Fibroblast of skin of left quadriceps (primary cell): ENCODE results near the gene DYNLL2.
"Not testable (repeated sequence)": the region's sequence is repeated elsewhere in the genome, so short reads cannot be mapped to it uniquely, and the experiment has no call there.

Experiments
- DNase-seq, 2 experiments: peaks; one replicate each; pipeline ENCODE4 v3.0.0-alpha.2; 2013; ENCODE audit warnings: low read depth in 2 of 2

Gene DYNLL2

GRCh38 chr17:58082870-58083490, at the start of gene DYNLL2:
Gene DYNLL2 (plus strand): TSS chr17:58083419. CDS start chr17:58087091, 3,672 bp downstream.
- peak; percentile 92 to 93 for DNase-seq

GRCh38 chr17:58039975-58040374, 43.2 kb upstream of the DYNLL2 start:
- DNase-seq: no peak

GRCh38 chr17:58040386-58040785, 42.8 kb upstream of the DYNLL2 start:
- DNase-seq: no peak

- DNase-seq: no peak
Measured at GRCh38 chr17:58041161-58041560, 42.1 kb upstream of the DYNLL2 start.

- no peak for DNase-seq
Measured at GRCh38 chr17:58043221-58044181, 39.7 kb upstream of the DYNLL2 start.

GRCh38 chr17:58044256-58044655, 39.0 kb upstream of the DYNLL2 start:
- not testable (repeated sequence) for DNase-seq

GRCh38 chr17:58046239-58047094, 36.8 kb upstream of the DYNLL2 start:
- peak in 1 of 2 experiments; percentile 1 for DNase-seq

GRCh38 chr17:58047376-58048150, 35.7 kb upstream of the DYNLL2 start:
- peak in 1 of 2 experiments; percentile 1 for DNase-seq

- DNase-seq: no peak
Measured at GRCh38 chr17:58049533-58049932, 33.7 kb upstream of the DYNLL2 start.

GRCh38 chr17:58050966-58051365, 32.3 kb upstream of the DYNLL2 start:
- no peak for DNase-seq

- no peak for DNase-seq
Measured at GRCh38 chr17:58051468-58051867, 31.8 kb upstream of the DYNLL2 start.

- no peak for DNase-seq
Measured at GRCh38 chr17:58052407-58052806, 30.8 kb upstream of the DYNLL2 start.

GRCh38 chr17:58052945-58053715, 30.1 kb upstream of the DYNLL2 start:
- DNase-seq: no peak

GRCh38 chr17:58054641-58055040, 28.6 kb upstream of the DYNLL2 start:
- no peak for DNase-seq

- DNase-seq: no peak
Measured at GRCh38 chr17:58056476-58056875, 26.7 kb upstream of the DYNLL2 start.

- no peak for DNase-seq
Measured at GRCh38 chr17:58059141-58059540, 24.1 kb upstream of the DYNLL2 start.

- no peak for DNase-seq
Measured at GRCh38 chr17:58060596-58061191, 22.5 kb upstream of the DYNLL2 start.

GRCh38 chr17:58061672-58062071, 21.5 kb upstream of the DYNLL2 start:
- no peak for DNase-seq

GRCh38 chr17:58065238-58065637, 18.0 kb upstream of the DYNLL2 start:
- no peak for DNase-seq

- DNase-seq: no peak
Measured at GRCh38 chr17:58066401-58066800, 16.8 kb upstream of the DYNLL2 start.
